Natural killer cell (primary cell): ENCODE results near the gene CRYGC. TPM values are rescaled to one million over a fixed set of nuclear protein-coding genes. Genes with fewer than 3 reads are reported as not detected.
A peak's percentile ranks its signal among the peaks of the same experiment; 100 is the strongest.
"Not testable (repeated sequence)": the region's sequence is repeated elsewhere in the genome, so short reads cannot be mapped to it uniquely, and the experiment has no call there.

ENCODE experiments used
- ATAC-seq, 3 donors: fragments of 150-1000 bp in 2 of 3; fragments of 200-7000 bp in 1 of 3; cut with Tn5 transposase; 1 replicate in 1 of 3; 2 replicates in 2 of 3; pipeline ENCODE4 v1.10.0; 2021; ENCODE audit warnings: mild to moderate bottlenecking in 2 of 3, moderate library complexity in 2 of 3
- DNase-seq, 2 donors: peaks; one replicate each; pipeline versions ENCODE4 v3.0.0 to v3.0.0-alpha.2; 2013 to 2021; ENCODE audit warnings: mixed read lengths in 1 of 2
- H3K27ac ChIP-seq: one replicate; pipeline ENCODE4 v1.5.1; 2013; ENCODE audit warnings: mild to moderate bottlenecking, low read length
- H3K27me3 ChIP-seq: one replicate; pipeline ENCODE4 v1.6.1; 2013; ENCODE audit warnings: low read length; ENCODE audit not compliant: control insufficient read depth, insufficient read depth
- H3K36me3 ChIP-seq: one replicate; pipeline ENCODE4 v1.6.1; 2013; ENCODE audit warnings: low read length; ENCODE audit not compliant: control insufficient read depth, insufficient read depth
- H3K4me1 ChIP-seq: one replicate; pipeline ENCODE4 v1.6.1; 2013; ENCODE audit warnings: low read length; ENCODE audit not compliant: control insufficient read depth, insufficient read depth
- H3K4me3 ChIP-seq: one replicate; pipeline ENCODE4 v1.5.1; 2013; ENCODE audit warnings: low read length
- H3K9me3 ChIP-seq: one replicate; pipeline ENCODE4 v1.6.1; 2013; ENCODE audit warnings: low read length; ENCODE audit not compliant: control insufficient read depth, insufficient read depth
- H3K27ac Mint-ChIP-seq, 2 donors: one replicate each; pipeline ENCODE4 v1.8.0; 2022; ENCODE audit warnings: mild to moderate bottlenecking in 2 of 2, mixed read lengths in 2 of 2, moderate library complexity in 1 of 2
- H3K27me3 Mint-ChIP-seq, 2 donors: one replicate each; pipeline ENCODE4 v1.8.0; 2022; ENCODE audit warnings: low read depth in 2 of 2, mixed read lengths in 2 of 2
- H3K36me3 Mint-ChIP-seq: one replicate; pipeline ENCODE4 v1.8.0; 2022; ENCODE audit warnings: mixed read lengths
- H3K4me1 Mint-ChIP-seq, 2 donors: one replicate each; pipeline ENCODE4 v1.8.0; 2022; ENCODE audit warnings: mixed read lengths in 2 of 2
- H3K4me3 Mint-ChIP-seq: one replicate; pipeline ENCODE4 v1.8.0; 2022; ENCODE audit warnings: mild to moderate bottlenecking, moderate library complexity, mixed read lengths
- H3K9me3 Mint-ChIP-seq, 2 donors: one replicate each; pipeline ENCODE4 v1.8.0; 2022; ENCODE audit warnings: mixed read lengths in 2 of 2
- CTCF ChIP-seq: fragments of 200-600 bp; IDR thresholded peaks from one replicate; pipeline ENCODE4 v1.8.0; 2022; ENCODE audit warnings: antibody characterized with exemption
- WGBS: methylation state at CpG from one replicate; pipeline ENCODE4 v1.1.7; 2013; ENCODE audit warnings: missing lambda C conversion rate; ENCODE audit not compliant: insufficient coverage; 5-methylcytosine and 5-hydroxymethylcytosine counted together
- intact Hi-C: fragments of 100-400 bp; cut with micrococcal nuclease; formaldehyde crosslinking; loops from one replicate; pipeline ENCODE4 v1.14.2; 2022
- total RNA-seq, 4 donors: library from RNA; stranded (reverse); fragments of 120-200 nt in 1 of 4; gene quantifications; one replicate each; pipeline versions ENCODE4 v1.2.3 to v1.2.4, GENCODE V29; 2013 to 2022

The CRYGC gene
- total RNA-seq, 3 donors from 2014 or later (not counting 1 experiment from before 2014, with no cell fraction given) = not detected

GRCh38 chr2:208122248-208122647 is 7.4 kb downstream of the CRYGC start:
- TF ChIP-seq CTCF = no peak
- peaks cover 12% of the 10 kb centered on the region in 2 donors for H3K4me1 Mint-ChIP-seq
- H3K27ac Mint-ChIP-seq = no peak overlapping the region
- H3K27me3 ChIP-seq = peaks cover 13% of the 10 kb centered on the region
- no peak overlapping the region for H3K4me3 ChIP-seq
- no peaks in the 10 kb centered on the region for H3K36me3 Mint-ChIP-seq
- no peaks in the 10 kb centered on the region for H3K9me3 ChIP-seq
- intact Hi-C loops = no loop called here
- no peak overlapping the region for H3K27ac ChIP-seq
- H3K4me1 ChIP-seq = peaks cover 7% of the 10 kb centered on the region
- no peaks in the 10 kb centered on the region for H3K36me3 ChIP-seq
- 100% methylated on average over 1 of the region's 1 CpG for WGBS
- no peaks in the 10 kb centered on the region for H3K9me3 Mint-ChIP-seq
- peaks cover 23 to 34% of the 10 kb centered on the region in 2 donors for H3K27me3 Mint-ChIP-seq
- ATAC-seq (no peak), DNase-seq (no peak)
- no peak overlapping the region for H3K4me3 Mint-ChIP-seq

DNA sequence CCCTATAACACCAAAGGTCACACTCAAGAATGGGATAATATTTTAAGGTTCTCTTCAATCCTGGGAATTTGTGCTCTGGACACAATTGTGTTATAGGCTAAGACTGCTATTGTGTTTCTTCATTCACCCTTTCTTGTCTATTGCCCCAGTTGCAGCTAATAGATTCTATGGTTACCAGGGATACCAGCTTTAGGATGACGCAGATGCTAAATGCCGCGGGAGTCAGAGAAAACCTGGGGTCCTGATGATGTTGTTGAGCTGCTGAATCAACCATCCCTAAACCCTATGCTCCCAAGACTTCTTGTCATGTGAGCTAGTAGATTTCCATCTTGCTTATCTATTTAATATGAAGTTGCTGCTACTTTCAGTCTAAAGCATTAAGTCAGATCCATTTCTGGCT is 10.7 kb downstream of the CRYGC start:
- TF ChIP-seq CTCF = no peak
- Mint-ChIP-seq H3K4me3 (no peak overlapping the region), H3K27ac (no peak overlapping the region), H3K9me3 (no peaks in the 10 kb centered on the region), H3K27me3 (peaks cover 9 to 12% of the 10 kb centered on the region in 2 donors), H3K36me3 (no peaks in the 10 kb centered on the region), H3K4me1 (peaks cover 3% of the 10 kb centered on the region in 2 donors)
- Histone ChIP-seq H3K27ac (no peak overlapping the region), H3K27me3 (peaks cover 4% of the 10 kb centered on the region), H3K4me1 (peaks cover under 1% of the 10 kb centered on the region), H3K4me3 (no peak overlapping the region), H3K36me3 (no peaks in the 10 kb centered on the region), H3K9me3 (no peaks in the 10 kb centered on the region)
- ATAC-seq (peak in 1 of 3 donors; percentile 17), DNase-seq (no peak)
- intact Hi-C loops = no loop called here
- 93% methylated on average over 3 of the region's 3 CpGs for WGBS

DNA sequence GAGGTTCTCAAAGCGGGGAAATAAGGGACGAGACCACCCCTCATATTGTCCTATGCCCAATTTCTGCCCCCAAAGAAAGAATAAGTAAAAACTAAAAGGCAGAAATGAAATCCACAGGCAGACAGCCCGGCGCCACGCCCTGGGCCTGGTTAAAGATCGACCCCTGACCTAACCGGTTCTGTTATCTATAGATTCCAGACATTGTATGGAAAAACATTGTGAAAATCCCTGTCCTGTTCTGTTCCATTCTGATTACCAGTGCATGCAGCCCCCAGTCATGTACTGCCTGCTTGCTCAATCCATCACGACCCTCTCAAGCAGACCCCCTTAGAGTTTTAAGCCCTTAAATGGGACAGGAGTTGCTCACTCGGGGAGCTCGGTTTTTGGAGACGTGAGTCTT is 12.2 kb downstream of the CRYGC start:
- H3K36me3 Mint-ChIP-seq, H3K9me3 ChIP-seq, H3K4me1 ChIP-seq, H3K9me3 Mint-ChIP-seq, H3K4me3 Mint-ChIP-seq, H3K27me3 Mint-ChIP-seq, H3K27me3 ChIP-seq, intact Hi-C loops, H3K36me3 ChIP-seq, H3K4me1 Mint-ChIP-seq, DNase-seq, H3K27ac Mint-ChIP-seq, ATAC-seq, H3K4me3 ChIP-seq, H3K27ac ChIP-seq: not testable (repeated sequence)
- 95% methylated on average over 11 of the region's 11 CpGs for WGBS

GRCh38 chr2:208112969-208113368 is 16.7 kb downstream of the CRYGC start:
- peaks cover 0 to 8% of the 10 kb centered on the region in 2 donors for H3K27me3 Mint-ChIP-seq
- H3K36me3 Mint-ChIP-seq = no peaks in the 10 kb centered on the region
- H3K4me3 Mint-ChIP-seq = no peak overlapping the region
- intact Hi-C loops = no loop called here
- H3K9me3 Mint-ChIP-seq = no peaks in the 10 kb centered on the region
- Histone ChIP-seq H3K9me3 (no peaks in the 10 kb centered on the region), H3K4me3 (no peak overlapping the region), H3K27ac (no peak overlapping the region), H3K36me3 (no peaks in the 10 kb centered on the region), H3K4me1 (no peaks in the 10 kb centered on the region), H3K27me3 (no peaks in the 10 kb centered on the region)
- no peaks in the 10 kb centered on the region for H3K4me1 Mint-ChIP-seq
- no peak overlapping the region for H3K27ac Mint-ChIP-seq
- 82% methylated on average over 7 of the region's 7 CpGs for WGBS
- TF ChIP-seq CTCF = no peak
- ATAC-seq = no peak
- DNase-seq = no peak

DNA sequence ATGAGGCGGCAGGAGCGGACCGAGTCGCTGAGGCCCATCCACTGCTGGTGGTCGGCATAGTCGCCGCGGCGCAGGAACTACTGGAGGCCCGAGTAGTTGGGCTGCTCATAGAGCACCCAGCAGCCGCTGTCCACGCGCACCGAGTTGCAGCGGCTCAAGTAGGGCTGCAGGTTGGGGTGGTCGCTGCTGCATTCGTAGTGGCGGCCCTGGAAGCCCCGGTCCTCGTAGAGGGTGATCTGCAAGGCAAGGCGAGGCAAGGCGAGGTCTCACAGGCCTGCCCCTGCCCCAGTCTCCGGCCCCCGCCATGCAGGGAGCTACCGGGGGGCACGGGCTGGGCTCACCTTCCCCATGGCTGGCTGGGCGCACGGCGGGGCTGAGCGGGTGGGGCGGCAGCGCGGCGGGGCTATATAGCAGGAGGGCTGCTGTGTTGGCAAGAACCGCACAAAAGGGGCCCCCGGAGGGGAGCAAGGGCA is 17.3 kb downstream of the CRYGC start:
- ATAC-seq, H3K36me3 Mint-ChIP-seq, intact Hi-C loops: not testable (repeated sequence)

More for the DNA sequence above, 17.3 kb downstream of the CRYGC start:
- H3K4me3 Mint-ChIP-seq, H3K4me3 ChIP-seq, H3K4me1 Mint-ChIP-seq, H3K4me1 ChIP-seq, H3K27me3 Mint-ChIP-seq, H3K27ac Mint-ChIP-seq, H3K36me3 ChIP-seq, H3K27ac ChIP-seq, H3K9me3 Mint-ChIP-seq, H3K27me3 ChIP-seq, H3K9me3 ChIP-seq, DNase-seq: not testable (repeated sequence)
- 67% methylated on average over 36 of the region's 36 CpGs for WGBS
